ENCODE data around the gene RPS6KA1.
"Not testable (repeated sequence)": the region's sequence is repeated elsewhere in the genome, so short reads cannot be mapped to it uniquely, and the experiment has no call there.

RPS6KA1 gene

GRCh38 chr1:26602378-26602959 is 72.9 kb downstream of the RPS6KA1 start:
- peak; percentile 72 for DNase-seq (ENCODE audit: low spot score)

DNA sequence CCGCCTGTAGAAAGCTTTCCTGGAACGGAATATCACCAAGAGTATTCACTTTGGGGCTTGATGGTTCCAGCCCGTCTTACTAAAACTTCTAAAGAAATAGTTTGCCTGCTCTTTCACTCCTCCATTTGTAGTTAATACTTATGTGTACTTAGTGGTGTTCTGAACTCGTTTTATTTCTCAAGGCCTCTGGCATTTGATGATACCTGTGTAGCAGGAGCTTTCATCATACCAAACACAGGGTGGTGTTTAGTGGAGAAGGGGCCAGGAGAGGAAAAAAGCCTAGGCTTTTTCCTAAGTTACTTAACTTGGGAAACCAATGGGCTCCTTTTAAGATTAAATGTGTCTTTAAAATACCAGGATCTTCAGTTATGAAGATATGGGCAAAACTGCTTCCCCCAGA is 74.3 kb downstream of the RPS6KA1 start:
- no peak for DNase-seq (ENCODE audit: low spot score)

- DNase-seq (ENCODE audit: low spot score), result no peak
These were observed 77.6 kb downstream of the RPS6KA1 start for GRCh38 chr1:26607186-26607585.

- DNase-seq (ENCODE audit: low spot score), result no peak
These were observed 79.3 kb downstream of the RPS6KA1 start for GRCh38 chr1:26608895-26609294.

GRCh38 chr1:26610781-26611180 is 81.2 kb downstream of the RPS6KA1 start:
- DNase-seq (ENCODE audit: low spot score), result no peak

DNA sequence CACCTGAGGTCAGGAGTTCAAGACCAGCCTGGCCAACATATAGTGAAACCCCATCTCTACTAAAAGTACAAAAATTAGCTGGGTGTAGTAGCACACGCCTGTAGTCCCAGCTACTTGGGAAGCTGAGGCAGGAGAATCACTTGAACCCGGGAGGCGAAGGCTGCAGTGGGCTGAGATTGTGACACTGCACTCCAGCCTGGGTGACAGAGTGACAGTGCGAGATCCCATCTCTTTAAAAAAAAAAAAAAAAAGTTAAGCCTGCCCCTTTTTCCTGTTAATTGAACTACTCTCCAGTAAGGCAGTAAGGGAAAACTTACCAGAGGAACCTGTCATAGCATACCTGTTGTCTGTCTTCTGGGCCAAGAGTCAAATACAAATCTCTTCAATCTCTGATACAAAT is 83.1 kb downstream of the RPS6KA1 start:
- DNase-seq (ENCODE audit: low spot score), result not testable (repeated sequence)

GRCh38 chr1:26614655-26615411 is 85.3 kb downstream of the RPS6KA1 start:
- DNase-seq (ENCODE audit: low spot score), result no peak

GRCh38 chr1:26616881-26617280 is 87.3 kb downstream of the RPS6KA1 start:
- DNase-seq (ENCODE audit: low spot score), result no peak

DNA sequence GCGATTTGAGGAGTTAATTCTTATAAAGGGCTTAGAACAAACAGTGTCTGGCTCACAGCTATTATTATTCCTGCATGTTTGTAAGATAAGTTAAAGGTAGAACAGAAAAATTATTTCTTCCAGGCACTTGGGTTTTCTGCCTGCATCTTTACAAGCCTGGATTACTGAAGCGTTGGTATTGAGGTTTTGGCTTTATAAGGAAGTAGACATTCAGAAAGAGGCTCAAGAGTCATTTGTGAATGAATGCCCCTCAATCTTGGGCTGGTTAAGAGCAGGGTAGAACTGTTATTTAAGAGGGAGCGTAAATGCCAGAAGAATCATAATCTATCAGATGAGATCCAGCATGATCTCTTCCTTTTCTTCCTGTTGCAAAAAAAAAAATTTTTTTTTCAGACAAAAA is 89.0 kb downstream of the RPS6KA1 start:
- no peak for DNase-seq (ENCODE audit: low spot score)
